Esophagus muscularis mucosa (tissue), 4 donors: ENCODE measurements around the gene PDE4D.

Experiments
- CTCF ChIP-seq, 3 experiments: fragments of 200-600 bp in 2 of 3; fragments of 450-650 bp in 1 of 3; sonication (generic) in 2 of 3; IDR thresholded peaks; one replicate each; pipeline ENCODE4 v1.5.1; 2017 to 2019; ENCODE audit warnings: antibody characterized with exemption in 3 of 3, mild to moderate bottlenecking in 2 of 3, moderate library complexity in 1 of 3
- EP300 ChIP-seq: sonication (generic); formaldehyde crosslinking; IDR thresholded peaks from one replicate; pipeline ENCODE4 v1.6.1; 2017; ENCODE audit warnings: antibody characterized with exemption
- POLR2A ChIP-seq: fragments of 450-650 bp; IDR thresholded peaks from one replicate; pipeline ENCODE4 v1.6.1; 2017; ENCODE audit warnings: antibody characterized with exemption, moderate library complexity, mild to moderate bottlenecking, low read depth
- POLR2AphosphoS5 ChIP-seq, 2 donors: sonication (generic); formaldehyde crosslinking; IDR thresholded peaks; one replicate each; pipeline ENCODE4 v1.6.1; 2017; ENCODE audit warnings: antibody characterized with exemption in 2 of 2

GRCh38 chr5:59727186-59727585, 166.3 kb downstream of the PDE4D start:
- TF ChIP-seq CTCF (IDR thresholded peaks at IDR 0.05) (no peak), POLR2AphosphoS5 (IDR thresholded peaks at IDR 0.05) (no peak), POLR2A (no peak), EP300 (no peak)
